Endodermal cell (in vitro differentiated cells): ENCODE data around the gene CORO2B. TPM values are rescaled to one million over a fixed set of nuclear protein-coding genes. Genes with fewer than 3 reads are reported as not detected.

Source experiments
- DNase-seq: peaks from one replicate; pipeline ENCODE4 v3.0.0-alpha.2; 2017
- H3K27ac ChIP-seq: 2 replicates; pipeline ENCODE4 v1.5.1; 2013; ENCODE audit warnings: mild to moderate bottlenecking, low read depth, low read length, moderate library complexity
- H3K27me3 ChIP-seq: 2 replicates; pipeline ENCODE4 v1.6.1; 2013; ENCODE audit warnings: mild to moderate bottlenecking, low read length, moderate library complexity; ENCODE audit not compliant: insufficient read depth, control insufficient read depth, poor library complexity, severe bottlenecking
- H3K36me3 ChIP-seq: 2 replicates; pipeline ENCODE4 v1.7.0; 2013; ENCODE audit warnings: mild to moderate bottlenecking, low read length, moderate library complexity; ENCODE audit not compliant: control insufficient read depth, insufficient read depth
- H3K4me1 ChIP-seq: one replicate; pipeline ENCODE4 v1.7.0; 2013; ENCODE audit warnings: low read length; ENCODE audit not compliant: control insufficient read depth, insufficient read depth
- H3K4me3 ChIP-seq: 2 replicates; pipeline ENCODE4 v1.5.1; 2013; ENCODE audit warnings: mild to moderate bottlenecking, low read length, moderate library complexity
- H3K9ac ChIP-seq: 2 replicates; pipeline ENCODE4 v1.6.1; 2013; ENCODE audit warnings: mild to moderate bottlenecking, low read length, moderate library complexity; ENCODE audit not compliant: poor library complexity, severe bottlenecking; ENCODE audit errors: extremely low read depth
- H3K9me3 ChIP-seq: 2 replicates; pipeline ENCODE4 v1.6.1; 2013; ENCODE audit warnings: mild to moderate bottlenecking, low read length, moderate library complexity; ENCODE audit not compliant: control insufficient read depth
- H3K27ac Mint-ChIP-seq: 2 replicates; pipeline ENCODE4 v1.8.0; 2020; ENCODE audit warnings: mixed read lengths
- H3K27me3 Mint-ChIP-seq: 2 replicates; pipeline ENCODE4 v1.8.0; 2021; ENCODE audit warnings: mild to moderate bottlenecking, mixed read lengths; ENCODE audit not compliant: insufficient read depth
- H3K36me3 Mint-ChIP-seq: 2 replicates; pipeline ENCODE4 v1.8.0; 2020; ENCODE audit warnings: low read depth, mixed read lengths
- H3K4me1 Mint-ChIP-seq: 2 replicates; pipeline ENCODE4 v1.8.0; 2020; ENCODE audit warnings: mixed read lengths
- H3K4me3 Mint-ChIP-seq: 2 replicates; pipeline ENCODE4 v1.8.0; 2020; ENCODE audit warnings: mild to moderate bottlenecking, moderate library complexity, mixed read lengths
- H3K9me3 Mint-ChIP-seq: 2 replicates; pipeline ENCODE4 v1.8.0; 2020; ENCODE audit warnings: mild to moderate bottlenecking, mixed read lengths
- CTCF ChIP-seq: fragments of 200-600 bp; sonication (generic); conservative IDR thresholded peaks from 2 replicates; pipeline ENCODE4 v1.5.0; 2021; ENCODE audit warnings: antibody characterized with exemption, mild to moderate bottlenecking
- WGBS, 2 experiments: methylation state at CpG; one replicate each; pipeline versions ENCODE4 v1.1.5 to v1.1.7; 2013; ENCODE audit warnings: missing lambda C conversion rate in 2 of 2, mixed read lengths in 1 of 2; ENCODE audit not compliant: insufficient coverage in 1 of 2, insufficient read length in 1 of 2; 5-methylcytosine and 5-hydroxymethylcytosine counted together
- total RNA-seq, 2 donors: library from RNA; stranded (reverse); fragmentation: NEBNext Ultra II Directional in 1 of 2; extraction: Animal tissue kit (Norgen Biotek cat#: 25700) in 1 of 2; gene quantifications; 2 replicates in 1 of 2; 3 replicates in 1 of 2; pipeline ENCODE4 v1.2.1, GENCODE V29; 2021

Gene CORO2B
- total RNA-seq, 2 donors from 2014 or later: 1.1 to 1.2 TPM

DNA sequence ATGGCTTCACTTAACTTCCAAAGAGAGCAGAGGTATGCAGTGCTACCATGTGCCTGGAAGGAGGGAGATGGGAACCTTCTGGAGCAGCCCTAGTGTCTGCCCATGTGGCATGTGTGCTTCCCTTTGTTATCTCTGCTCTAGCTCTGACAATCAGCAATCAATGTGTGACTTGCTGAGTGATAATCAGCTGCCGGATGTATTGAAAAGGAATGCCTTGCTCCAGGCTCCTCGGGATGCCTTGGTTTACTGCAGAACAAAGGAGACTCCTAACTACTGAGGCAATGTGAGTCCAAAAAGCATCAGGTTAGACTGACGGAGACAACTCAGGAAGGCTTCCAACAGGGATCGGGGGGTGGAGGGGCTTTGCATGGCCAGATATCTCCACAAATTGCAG lies 36.0 kb upstream of the CORO2B start:
- H3K4me3 Mint-ChIP-seq: no peak overlapping the region
- H3K9me3 Mint-ChIP-seq: peaks cover 17% of the 10 kb centered on the region
- H3K36me3 Mint-ChIP-seq: no peaks in the 10 kb centered on the region
- peak; percentile 64 for DNase-seq
- Histone ChIP-seq H3K36me3 (no peaks in the 10 kb centered on the region), H3K9me3 (peaks cover 24% of the 10 kb centered on the region), H3K4me1 (peaks cover 3% of the 10 kb centered on the region), H3K4me3 (no peak overlapping the region), H3K27ac (no peak overlapping the region), H3K27me3 (no peaks in the 10 kb centered on the region), H3K9ac (peak overlapping the region; percentile 39)
- TF ChIP-seq CTCF: no peak
- 52 to 59% methylated on average over 3 to 4 of the region's 4 CpGs for WGBS, 2 experiments
- H3K27ac Mint-ChIP-seq: no peak overlapping the region
- H3K27me3 Mint-ChIP-seq: no peaks in the 10 kb centered on the region
- H3K4me1 Mint-ChIP-seq: peaks cover 16% of the 10 kb centered on the region

- 89 to 96% methylated on average over 5 to 8 of the region's 8 CpGs for WGBS, 2 experiments
- H3K4me3 Mint-ChIP-seq: no peak overlapping the region
- H3K4me3 ChIP-seq: no peak overlapping the region
- H3K9me3 ChIP-seq: peaks cover 21% of the 10 kb centered on the region
- TF ChIP-seq CTCF: no peak
- no peak overlapping the region for H3K27ac ChIP-seq
- H3K27me3 ChIP-seq: no peaks in the 10 kb centered on the region
- H3K36me3 ChIP-seq: no peaks in the 10 kb centered on the region
- peak overlapping the region; percentile 39 for H3K9ac ChIP-seq
- H3K36me3 Mint-ChIP-seq: no peaks in the 10 kb centered on the region
- H3K9me3 Mint-ChIP-seq: peaks cover 15% of the 10 kb centered on the region
- peaks cover 3% of the 10 kb centered on the region for H3K4me1 ChIP-seq
- peak overlapping the region; percentile 66 for H3K27ac Mint-ChIP-seq
- H3K27me3 Mint-ChIP-seq: peaks cover under 1% of the 10 kb centered on the region
- DNase-seq: peak; percentile 51
- H3K4me1 Mint-ChIP-seq: peaks cover 16% of the 10 kb centered on the region
These were observed 35.4 kb upstream of the CORO2B start for GRCh38 chr15:68543165-68544008.

DNA sequence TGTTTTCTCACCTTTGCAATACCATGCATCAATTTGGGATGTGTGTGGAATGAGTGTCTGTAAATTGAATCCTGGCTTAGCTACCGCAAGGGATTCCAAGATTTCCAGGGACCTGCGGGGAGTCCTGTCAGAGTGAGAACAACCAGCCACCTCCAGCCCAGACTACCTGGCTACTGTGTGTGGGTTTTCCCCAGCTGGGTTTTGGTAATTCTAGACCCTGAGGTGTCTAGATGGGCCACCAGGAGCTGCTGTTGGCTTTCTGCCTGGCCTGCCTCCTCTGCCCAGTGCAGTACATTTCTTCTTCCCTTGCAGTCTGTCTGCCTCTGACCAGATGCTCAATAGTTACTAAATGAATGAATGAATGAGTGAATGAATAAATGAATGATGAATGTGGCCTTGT lies 32.5 kb upstream of the CORO2B start:
- peak; percentile 30 for TF ChIP-seq CTCF
- H3K27ac Mint-ChIP-seq: no peak overlapping the region

More for the DNA sequence above, 32.5 kb upstream of the CORO2B start:
- Histone ChIP-seq H3K27ac (no peak overlapping the region), H3K4me1 (peaks cover 3% of the 10 kb centered on the region), H3K36me3 (no peaks in the 10 kb centered on the region), H3K9me3 (peaks cover 11% of the 10 kb centered on the region), H3K4me3 (no peak overlapping the region), H3K27me3 (no peaks in the 10 kb centered on the region), H3K9ac (no peak overlapping the region)
- Mint-ChIP-seq H3K4me1 (peaks cover 16% of the 10 kb centered on the region), H3K9me3 (peaks cover 3% of the 10 kb centered on the region), H3K4me3 (no peak overlapping the region), H3K36me3 (no peaks in the 10 kb centered on the region), H3K27me3 (peaks cover 9% of the 10 kb centered on the region)
- 93 to 97% methylated on average over 2 of the region's 2 CpGs for WGBS, 2 experiments
- DNase-seq: peak; percentile 45
